Activated CD8-positive, alpha-beta memory T cell treated with anti-CD3 and anti-CD28 coated beads, Interleukin-2, amount 50 U/mL, for 24 hours (primary cell): Measurements from ENCODE around the gene BMAL1.
A peak's percentile ranks its signal among the peaks of the same experiment; 100 is the strongest.

Experiments
- DNase-seq: peaks from one replicate; pipeline ENCODE4 v3.0.0-alpha.2; 2020; ENCODE audit errors: extremely low read depth

BMAL1 gene

GRCh38 chr11:13343931-13344717, 66.5 kb downstream of the BMAL1 start:
- peak; percentile 47 for DNase-seq

DNA sequence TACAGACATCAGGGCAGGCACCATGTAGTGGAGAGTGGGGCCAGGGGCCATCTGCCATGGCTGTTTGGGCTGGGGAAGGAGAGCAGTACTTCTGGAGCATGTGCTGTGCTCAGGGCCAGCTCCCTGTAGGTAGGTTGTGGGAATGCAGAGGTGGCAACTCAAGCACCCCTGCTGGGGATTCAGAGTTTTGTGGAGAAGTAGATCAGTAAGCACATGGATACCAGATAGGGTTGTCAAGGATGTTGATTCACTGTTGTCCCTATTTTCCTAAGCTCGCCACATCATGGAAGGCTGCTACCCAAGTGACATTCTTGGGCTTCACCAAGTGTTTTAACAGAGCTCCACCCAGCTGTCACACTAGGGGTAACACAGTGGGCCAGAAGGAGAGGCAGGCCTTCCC, 67.2 kb downstream of the BMAL1 start:
- DNase-seq: no peak

DNA sequence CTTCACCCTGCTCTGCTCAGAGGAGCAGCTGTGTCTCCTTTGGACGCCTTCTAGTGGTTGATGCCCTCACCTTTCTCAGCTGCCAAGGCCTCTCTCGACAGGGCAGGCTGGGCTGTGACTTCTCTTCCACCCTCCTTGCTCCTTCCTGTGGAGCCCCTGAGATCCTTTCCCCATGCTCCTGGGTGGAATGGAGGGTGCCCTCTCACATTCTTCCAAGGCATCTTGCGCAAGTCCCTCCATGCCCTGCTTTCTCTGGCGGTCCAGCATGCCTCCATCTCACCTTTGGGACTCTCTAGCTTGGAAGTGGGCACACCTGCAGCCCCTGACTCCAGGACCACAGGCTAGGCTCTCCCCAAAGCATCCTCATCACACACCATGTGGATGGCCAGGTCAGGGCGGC, 68.9 kb downstream of the BMAL1 start:
- no peak for DNase-seq

- no peak for DNase-seq
Measured at GRCh38 chr11:13347901-13348300, 70.3 kb downstream of the BMAL1 start.

DNA sequence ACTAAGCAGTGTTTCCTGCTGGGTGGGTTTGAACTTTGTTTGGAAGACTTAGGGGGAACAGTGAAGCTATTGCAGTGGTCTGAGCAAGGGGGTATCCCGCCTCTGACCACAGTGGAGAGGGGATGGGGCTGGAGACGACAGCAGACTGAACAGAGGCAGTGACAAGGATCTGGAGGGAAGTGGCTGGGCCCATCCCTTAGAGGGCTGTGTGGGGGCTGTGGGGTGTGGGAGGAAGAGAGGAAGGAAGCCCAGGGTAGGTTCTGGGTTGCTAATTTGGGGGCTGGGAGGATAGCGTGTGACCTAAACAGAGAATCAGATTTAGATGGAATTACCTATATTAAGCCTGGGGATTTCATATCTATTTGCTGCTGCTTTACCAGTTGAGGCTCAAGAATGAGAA, 70.7 kb downstream of the BMAL1 start:
- DNase-seq: no peak

GRCh38 chr11:13349046-13349445, 71.5 kb downstream of the BMAL1 start:
- no peak for DNase-seq

DNA sequence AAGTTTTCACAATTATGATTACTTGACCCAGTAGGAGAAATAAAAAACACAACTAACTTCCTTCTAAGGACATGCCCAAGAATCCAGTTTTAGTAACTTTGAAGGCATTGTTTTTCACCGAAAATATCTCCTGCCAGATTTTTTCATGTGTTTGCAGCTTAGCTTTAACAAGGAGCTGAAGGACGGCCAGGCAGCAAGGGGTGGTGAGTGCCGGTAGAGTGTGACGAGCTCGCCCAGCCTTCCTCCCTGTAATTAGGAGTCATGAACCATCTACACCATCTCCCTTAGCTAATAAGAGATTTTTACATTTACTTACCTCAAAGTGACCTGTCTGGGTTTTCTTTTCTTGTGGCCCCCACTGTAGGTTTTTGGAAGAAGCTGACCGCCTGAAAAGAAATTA, 72.0 kb downstream of the BMAL1 start:
- no peak for DNase-seq

- DNase-seq: no peak
Measured at GRCh38 chr11:13352711-13353110, 75.1 kb downstream of the BMAL1 start.

DNA sequence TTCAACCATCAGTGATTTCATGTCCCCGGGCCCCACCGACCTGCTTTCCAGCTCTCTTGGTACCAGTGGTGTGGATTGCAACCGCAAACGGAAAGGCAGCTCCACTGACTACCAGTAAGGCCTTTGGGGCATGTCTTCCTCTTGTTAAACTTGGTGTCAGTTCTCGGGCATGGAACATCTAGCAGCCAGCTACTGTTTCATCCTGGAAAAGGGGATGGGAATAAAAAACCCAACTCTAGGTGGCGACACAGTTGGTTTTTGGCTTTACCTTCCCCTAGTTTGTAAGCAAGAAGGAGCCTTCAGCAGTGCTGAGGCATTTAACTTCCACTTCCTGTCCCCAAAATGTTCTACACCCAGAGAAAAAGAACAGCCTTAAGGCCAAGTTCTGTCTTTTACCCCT, 76.7 kb downstream of the BMAL1 start:
- no peak for DNase-seq

- no peak for DNase-seq
Measured at GRCh38 chr11:13355191-13355590, 77.6 kb downstream of the BMAL1 start.

GRCh38 chr11:13357232-13357631, 79.6 kb downstream of the BMAL1 start:
- DNase-seq: no peak

DNA sequence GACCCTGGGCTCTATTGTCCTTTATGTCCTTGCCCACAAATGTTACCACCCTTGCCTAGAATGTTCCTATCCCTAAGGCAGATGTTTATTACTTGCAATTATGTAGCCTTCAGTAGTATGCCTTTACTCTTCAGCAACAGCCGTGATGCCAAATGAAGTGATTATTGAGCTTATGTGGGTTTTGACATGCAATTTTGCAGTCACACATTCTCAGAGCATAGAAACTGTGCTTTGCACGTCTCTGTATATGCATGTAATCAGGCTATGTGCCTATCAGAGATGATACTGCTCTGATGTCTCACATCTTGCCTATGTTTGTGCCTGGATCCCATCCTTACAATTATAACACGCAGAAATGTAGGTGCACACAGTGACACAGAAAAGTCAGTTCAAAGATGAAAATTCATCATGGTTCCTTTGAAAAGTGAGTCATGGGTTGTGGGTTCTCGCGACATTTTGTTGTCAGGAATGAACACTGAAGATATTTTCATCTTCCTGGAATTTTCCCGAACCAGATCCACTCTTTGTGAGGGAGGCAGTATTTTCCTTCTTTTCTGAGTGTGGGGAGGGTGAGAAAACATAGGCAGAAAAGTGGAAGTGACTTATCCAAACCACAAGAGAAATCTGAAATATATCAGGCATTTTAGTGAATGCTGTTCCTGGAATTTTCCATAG, 81.1 kb downstream of the BMAL1 start:
- no peak for DNase-seq

GRCh38 chr11:13362596-13363109, 85.1 kb downstream of the BMAL1 start:
- no peak for DNase-seq

DNA sequence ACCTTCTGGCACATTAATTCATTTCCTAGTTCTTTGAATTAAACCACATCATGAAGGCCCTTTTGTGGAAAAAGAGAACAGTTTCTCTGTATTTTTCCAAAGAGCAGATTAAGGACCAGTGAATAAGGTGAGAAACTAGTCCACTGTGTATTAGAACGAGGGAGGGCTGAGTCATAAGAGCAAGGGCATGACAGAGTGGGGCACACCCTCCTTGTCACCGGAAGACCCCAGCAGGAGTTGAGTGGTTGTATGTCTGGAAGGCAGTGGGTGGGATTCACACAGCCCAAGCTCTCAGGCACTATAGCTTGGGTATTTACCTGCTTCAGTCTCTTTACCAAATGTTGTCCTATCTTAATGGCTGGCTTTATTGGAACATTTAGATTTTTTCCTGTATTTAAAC, 86.8 kb downstream of the BMAL1 start:
- DNase-seq: no peak

- DNase-seq: no peak
Measured at GRCh38 chr11:13366266-13367026, 88.9 kb downstream of the BMAL1 start.

GRCh38 chr11:13367115-13367514, 89.5 kb downstream of the BMAL1 start:
- no peak for DNase-seq

- DNase-seq: no peak
Measured at GRCh38 chr11:13368041-13368446, 90.5 kb downstream of the BMAL1 start.

DNA sequence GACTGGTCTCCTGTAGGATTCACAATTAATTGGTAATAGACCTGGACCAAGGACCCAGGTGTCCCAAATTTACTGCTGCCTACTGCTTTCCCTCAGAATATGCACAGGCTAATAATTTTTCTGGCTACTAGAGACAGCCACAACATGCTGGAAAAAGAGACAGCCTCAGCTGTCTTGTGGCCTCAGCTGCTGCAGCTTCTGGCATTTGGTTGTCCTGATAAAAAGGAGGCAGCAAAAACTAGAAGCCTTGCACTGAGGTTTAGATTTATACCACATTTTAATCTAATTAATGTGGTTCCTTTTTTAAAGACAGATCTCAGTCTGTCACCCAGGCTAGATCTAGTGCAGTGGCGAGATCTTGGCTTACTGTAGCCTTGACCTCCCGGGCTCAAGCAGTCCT, 95.6 kb downstream of the BMAL1 start:
- DNase-seq: no peak

GRCh38 chr11:13375798-13376197, 98.2 kb downstream of the BMAL1 start:
- DNase-seq: no peak

DNA sequence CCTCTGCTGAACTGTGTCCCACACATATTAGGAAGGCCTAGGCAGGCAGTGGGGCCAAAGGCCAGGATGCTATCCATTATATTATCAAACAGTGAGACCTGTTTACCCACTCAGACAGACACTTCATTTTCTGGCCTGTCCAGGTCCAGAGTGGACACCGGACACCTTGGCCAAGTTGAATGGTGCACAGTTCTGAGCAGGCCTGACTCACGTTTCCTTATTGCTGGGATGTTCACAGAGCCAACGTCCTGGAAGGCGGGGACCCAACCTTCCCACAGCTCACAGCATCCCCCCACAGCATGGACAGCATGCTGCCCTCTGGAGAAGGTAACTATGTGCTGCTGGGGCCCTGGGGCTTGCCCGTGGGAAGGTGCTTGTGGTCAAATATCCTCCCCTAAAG, 98.8 kb downstream of the BMAL1 start:
- no peak for DNase-seq

DNA sequence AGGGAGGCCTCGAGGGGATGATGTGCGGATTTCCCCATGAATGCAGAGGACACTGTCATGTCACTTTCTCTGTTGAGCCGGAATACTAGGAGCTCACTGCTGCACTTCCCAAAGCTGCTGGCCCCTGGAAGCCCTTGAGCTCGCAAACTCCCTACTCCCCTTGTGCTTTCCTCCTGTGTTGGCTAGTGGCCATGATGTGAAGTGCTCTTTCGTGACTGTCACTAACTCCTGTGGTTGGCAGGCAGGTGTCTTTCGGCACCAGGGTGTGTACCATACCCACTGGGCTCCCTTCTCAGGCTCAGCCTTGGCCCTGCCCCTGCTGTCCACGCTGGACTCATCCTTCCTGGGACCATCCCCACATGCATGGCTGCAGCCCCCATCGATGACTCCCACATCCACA, 99.2 kb downstream of the BMAL1 start:
- no peak for DNase-seq

DNA sequence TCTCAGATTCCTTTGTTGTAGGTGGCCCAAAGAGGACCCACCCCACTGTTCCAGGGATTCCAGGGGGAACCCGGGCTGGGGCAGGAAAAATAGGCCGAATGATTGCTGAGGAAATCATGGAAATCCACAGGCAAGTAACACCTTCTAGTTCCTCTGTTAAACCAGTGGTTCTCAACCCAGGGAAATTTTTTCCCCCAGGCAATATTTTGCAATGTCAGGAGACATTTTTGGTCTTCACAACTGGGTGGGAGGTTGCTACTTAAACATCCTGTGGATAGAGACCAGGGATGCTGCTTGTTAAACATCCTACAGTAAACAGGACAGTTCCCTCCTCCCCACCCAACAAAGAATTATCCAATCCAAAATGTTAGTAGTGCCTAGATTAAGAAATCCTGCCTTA, 100.7 kb downstream of the BMAL1 start:
- DNase-seq: no peak

- no peak for DNase-seq
Measured at GRCh38 chr11:13380731-13381130, 103.1 kb downstream of the BMAL1 start.
